Left cardiac atrium (tissue), 2 donors: Measurements from ENCODE around the gene MRPL30. TPM values are rescaled to one million over a fixed set of nuclear protein-coding genes. Genes with fewer than 3 reads are reported as not detected.

Experiments used
- total RNA-seq, 2 donors: library from RNA; stranded (reverse); fragmentation: NEBNext Ultra II Directional; extraction: Animal tissue kit (Norgen Biotek cat#: 25700); gene quantifications; one replicate each; pipeline ENCODE4 v1.2.1, GENCODE V29; 2021
- donor health status: DM: no; HTN: yes; CAD: no; lungs with severe emphysema.
- donor health status: DM: yes; HTN: yes; CAD: no.

The MRPL30 gene
- total RNA-seq, 2 donors from 2014 or later: 25.4 to 25.8 TPM

Other genes with a start within 250 kb of the MRPL30 start
- gene CRACDL, start 245.0 kb upstream of the MRPL30 start, total RNA-seq: 1 to 10 TPM; 5.7 to 7.7 TPM
- gene C2orf15, start 39.5 kb upstream of the MRPL30 start, total RNA-seq: under 1 TPM in 1 of 2 donors, not detected in 1; 0.26 TPM
- 1 to 10 TPM; 3.6 to 4.0 TPM for gene TSGA10, start 26.2 kb upstream of the MRPL30 start, total RNA-seq
- gene LIPT1, start 26.2 kb upstream of the MRPL30 start, total RNA-seq: 1 to 10 TPM; 6.0 to 7.1 TPM
- 10 to 100 TPM; 16.2 to 17.6 TPM for gene MITD1, start 126 bp upstream of the MRPL30 start, total RNA-seq
- not detected for gene LYG2, start 74.5 kb downstream of the MRPL30 start, total RNA-seq
- under 1 TPM; 0.47 to 0.65 TPM for gene LYG1, start 120.0 kb downstream of the MRPL30 start, total RNA-seq
- gene TXNDC9, start 155.1 kb downstream of the MRPL30 start, total RNA-seq: 10 to 100 TPM; 16.4 to 24.2 TPM
- gene EIF5B, start 156.2 kb downstream of the MRPL30 start, total RNA-seq: 10 to 100 TPM; 51.7 to 66.9 TPM